ENCODE measurements around the gene SLC19A1. TPM values are rescaled to one million over a fixed set of nuclear protein-coding genes. Genes with fewer than 3 reads are reported as not detected.

The SLC19A1 gene
- total RNA-seq, 1 donor from 2014 or later, result 11.0 TPM

GRCh38 chr21:45589686-45590245 lies 47.5 kb upstream of the SLC19A1 start:
- peaks cover 22% of the 10 kb centered on the region for H3K9me3 Mint-ChIP-seq (ENCODE audit: unreplicated experiment)
- H3K4me1 Mint-ChIP-seq (ENCODE audit: unreplicated experiment), result no peaks in the 10 kb centered on the region
- no peak for TF ChIP-seq CTCF (IDR thresholded peaks at IDR 0.05)
- no peak overlapping the region for H3K27ac Mint-ChIP-seq (ENCODE audit: unreplicated experiment)
- DNase-seq (ENCODE audit: extremely low spot score, unreplicated experiment), result peak; percentile 83
- H3K27me3 Mint-ChIP-seq (ENCODE audit: unreplicated experiment), result peaks cover 35% of the 10 kb centered on the region
- H3K4me3 Mint-ChIP-seq (ENCODE audit: unreplicated experiment), result no peak overlapping the region
- no peaks in the 10 kb centered on the region for H3K36me3 Mint-ChIP-seq (ENCODE audit: unreplicated experiment)

- no peaks in the 10 kb centered on the region for H3K36me3 Mint-ChIP-seq (ENCODE audit: unreplicated experiment)
- no peak for DNase-seq (ENCODE audit: extremely low spot score, unreplicated experiment)
- H3K4me1 Mint-ChIP-seq (ENCODE audit: unreplicated experiment), result no peaks in the 10 kb centered on the region
- TF ChIP-seq CTCF (IDR thresholded peaks at IDR 0.05), result no peak
- H3K9me3 Mint-ChIP-seq (ENCODE audit: unreplicated experiment), result peaks cover 22% of the 10 kb centered on the region
- H3K4me3 Mint-ChIP-seq (ENCODE audit: unreplicated experiment), result no peak overlapping the region
- H3K27ac Mint-ChIP-seq (ENCODE audit: unreplicated experiment), result no peak overlapping the region
- H3K27me3 Mint-ChIP-seq (ENCODE audit: unreplicated experiment), result peaks cover 32% of the 10 kb centered on the region
Observed at GRCh38 chr21:45588871-45589491, 46.7 kb upstream of the SLC19A1 start.

- peaks cover 25% of the 10 kb centered on the region for H3K27me3 Mint-ChIP-seq (ENCODE audit: unreplicated experiment)
- no peak for TF ChIP-seq CTCF (IDR thresholded peaks at IDR 0.05)
- H3K4me1 Mint-ChIP-seq (ENCODE audit: unreplicated experiment), result no peaks in the 10 kb centered on the region
- DNase-seq (ENCODE audit: extremely low spot score, unreplicated experiment), result peak; percentile 76
- no peaks in the 10 kb centered on the region for H3K36me3 Mint-ChIP-seq (ENCODE audit: unreplicated experiment)
- H3K27ac Mint-ChIP-seq (ENCODE audit: unreplicated experiment), result no peak overlapping the region
- H3K9me3 Mint-ChIP-seq (ENCODE audit: unreplicated experiment), result peaks cover 25% of the 10 kb centered on the region
- H3K4me3 Mint-ChIP-seq (ENCODE audit: unreplicated experiment), result no peak overlapping the region
Observed at GRCh38 chr21:45588086-45588825, 46.0 kb upstream of the SLC19A1 start.

- no peaks in the 10 kb centered on the region for H3K36me3 Mint-ChIP-seq (ENCODE audit: unreplicated experiment)
- H3K27me3 Mint-ChIP-seq (ENCODE audit: unreplicated experiment), result peaks cover 25% of the 10 kb centered on the region
- H3K4me1 Mint-ChIP-seq (ENCODE audit: unreplicated experiment), result no peaks in the 10 kb centered on the region
- DNase-seq (ENCODE audit: extremely low spot score, unreplicated experiment), result no peak
- no peak overlapping the region for H3K27ac Mint-ChIP-seq (ENCODE audit: unreplicated experiment)
- peaks cover 34% of the 10 kb centered on the region for H3K9me3 Mint-ChIP-seq (ENCODE audit: unreplicated experiment)
- no peak overlapping the region for H3K4me3 Mint-ChIP-seq (ENCODE audit: unreplicated experiment)
- no peak for TF ChIP-seq CTCF (IDR thresholded peaks at IDR 0.05)
Observed at GRCh38 chr21:45586289-45586858, 44.1 kb upstream of the SLC19A1 start.

- no peak overlapping the region for H3K27ac Mint-ChIP-seq (ENCODE audit: unreplicated experiment)
- no peak overlapping the region for H3K4me3 Mint-ChIP-seq (ENCODE audit: unreplicated experiment)
- TF ChIP-seq CTCF (IDR thresholded peaks at IDR 0.05), result no peak
- DNase-seq (ENCODE audit: extremely low spot score, unreplicated experiment), result no peak
- peaks cover 34% of the 10 kb centered on the region for H3K9me3 Mint-ChIP-seq (ENCODE audit: unreplicated experiment)
- no peaks in the 10 kb centered on the region for H3K36me3 Mint-ChIP-seq (ENCODE audit: unreplicated experiment)
- peaks cover 25% of the 10 kb centered on the region for H3K27me3 Mint-ChIP-seq (ENCODE audit: unreplicated experiment)
- no peaks in the 10 kb centered on the region for H3K4me1 Mint-ChIP-seq (ENCODE audit: unreplicated experiment)
Observed at GRCh38 chr21:45584786-45585185, 42.5 kb upstream of the SLC19A1 start.
